GM18861 (cell line): ENCODE measurements around the gene SPEG.

Experiments used
- ATAC-seq: cut with Tn5 transposase; IDR thresholded peaks from one replicate; pipeline ENCODE4 v1.9.1; 2021; ENCODE audit not compliant: unreplicated experiment

Gene SPEG

GRCh38 chr2:219441451-219442255 is 7.0 kb downstream of the SPEG start:
- ATAC-seq, result no peak

GRCh38 chr2:219442256-219443015 is 7.8 kb downstream of the SPEG start:
- ATAC-seq, result no peak

DNA sequence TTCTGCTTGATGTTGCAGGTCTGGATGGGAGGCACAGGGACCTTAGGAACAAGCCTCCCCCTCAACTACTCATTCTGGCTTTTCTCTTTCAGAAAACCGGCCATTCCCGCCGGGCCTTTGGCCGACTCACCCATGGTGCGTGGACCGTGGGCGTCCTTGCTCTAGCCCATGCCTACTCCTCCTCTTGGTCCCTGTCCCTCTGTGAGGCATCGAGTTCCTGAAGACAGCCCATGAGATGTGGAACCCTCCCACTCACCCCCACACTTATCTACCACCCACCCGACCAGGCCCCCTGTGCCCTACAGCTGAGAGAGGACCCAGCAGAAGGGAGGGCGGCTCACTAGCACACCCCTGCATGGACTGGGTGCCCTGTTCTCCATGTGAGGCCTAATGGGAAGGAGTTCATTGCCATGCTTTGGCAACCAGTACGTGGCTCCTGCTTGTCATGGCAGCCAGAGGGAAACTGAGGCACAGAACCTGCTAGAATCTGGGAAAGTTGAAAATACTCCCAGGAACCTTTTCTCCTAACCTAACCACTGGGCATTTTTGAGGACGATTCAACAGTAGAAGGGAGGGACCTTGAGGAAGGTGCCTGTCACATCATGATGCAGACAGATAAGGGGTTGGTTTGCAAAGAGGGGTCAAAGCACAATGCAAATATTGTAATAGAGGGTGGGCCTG is 8.5 kb downstream of the SPEG start:
- no peak for ATAC-seq

GRCh38 chr2:219443697-219444023 is 9.0 kb downstream of the SPEG start:
- ATAC-seq, result no peak

- ATAC-seq, result no peak
These were observed 10.0 kb downstream of the SPEG start for GRCh38 chr2:219444566-219445091.

DNA sequence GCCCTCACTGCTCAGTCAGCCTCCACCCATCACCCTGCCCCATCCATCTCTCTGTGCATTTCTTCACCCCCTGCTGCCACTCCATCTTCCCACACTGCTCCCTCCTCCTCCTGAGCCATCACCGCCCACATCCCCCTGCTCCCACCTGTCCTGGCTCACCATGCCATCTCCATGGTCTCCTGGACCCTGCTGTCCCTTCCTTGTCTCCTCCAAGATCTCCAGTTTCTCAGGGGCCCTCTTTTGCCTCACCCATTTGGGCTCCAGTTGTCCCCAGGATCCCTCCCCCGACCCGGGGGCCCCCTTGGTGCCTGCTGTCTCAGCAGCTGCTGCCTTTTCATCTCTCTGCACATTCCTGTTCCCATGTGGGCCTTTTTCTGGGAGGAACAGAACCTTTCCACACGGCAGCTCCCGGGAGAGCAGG is 10.6 kb downstream of the SPEG start:
- no peak for ATAC-seq

- ATAC-seq, result no peak
These were observed 11.5 kb downstream of the SPEG start for GRCh38 chr2:219446101-219446504.

DNA sequence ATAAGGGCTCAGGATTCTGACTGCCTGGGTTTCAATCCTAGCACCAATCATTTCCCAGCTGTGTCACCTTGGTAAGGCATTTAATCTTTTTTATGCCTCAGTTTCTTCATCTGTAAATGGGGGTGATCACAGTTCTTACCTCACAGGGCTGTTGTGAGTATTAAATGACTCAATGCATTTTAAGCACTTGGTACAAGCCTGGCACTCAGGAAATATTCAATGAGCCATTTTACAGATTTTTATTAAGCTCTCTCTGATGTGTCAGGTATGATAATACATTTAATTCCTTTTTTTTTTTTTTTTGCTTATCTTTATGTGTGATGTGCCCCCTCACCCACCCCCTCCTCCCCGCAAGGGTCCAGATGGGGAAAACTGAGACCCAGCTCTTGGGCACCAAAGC is 12.0 kb downstream of the SPEG start:
- no peak for ATAC-seq

- no peak for ATAC-seq
These were observed 12.8 kb downstream of the SPEG start for GRCh38 chr2:219447242-219448098.

DNA sequence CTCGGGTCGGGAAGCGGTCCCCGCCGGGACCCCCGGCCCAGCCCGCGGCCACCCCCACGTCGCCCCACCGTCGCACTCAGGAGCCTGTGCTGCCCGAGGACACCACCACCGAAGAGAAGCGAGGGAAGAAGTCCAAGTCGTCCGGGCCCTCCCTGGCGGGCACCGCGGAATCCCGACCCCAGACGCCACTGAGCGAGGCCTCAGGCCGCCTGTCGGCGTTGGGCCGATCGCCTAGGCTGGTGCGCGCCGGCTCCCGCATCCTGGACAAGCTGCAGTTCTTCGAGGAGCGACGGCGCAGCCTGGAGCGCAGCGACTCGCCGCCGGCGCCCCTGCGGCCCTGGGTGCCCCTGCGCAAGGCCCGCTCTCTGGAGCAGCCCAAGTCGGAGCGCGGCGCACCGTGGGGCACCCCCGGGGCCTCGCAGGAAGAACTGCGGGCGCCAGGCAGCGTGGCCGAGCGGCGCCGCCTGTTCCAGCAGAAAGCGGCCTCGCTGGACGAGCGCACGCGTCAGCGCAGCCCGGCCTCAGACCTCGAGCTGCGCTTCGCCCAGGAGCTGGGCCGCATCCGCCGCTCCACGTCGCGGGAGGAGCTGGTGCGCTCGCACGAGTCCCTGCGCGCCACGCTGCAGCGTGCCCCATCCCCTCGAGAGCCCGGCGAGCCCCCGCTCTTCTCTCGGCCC is 13.6 kb downstream of the SPEG start:
- ATAC-seq, result no peak

DNA sequence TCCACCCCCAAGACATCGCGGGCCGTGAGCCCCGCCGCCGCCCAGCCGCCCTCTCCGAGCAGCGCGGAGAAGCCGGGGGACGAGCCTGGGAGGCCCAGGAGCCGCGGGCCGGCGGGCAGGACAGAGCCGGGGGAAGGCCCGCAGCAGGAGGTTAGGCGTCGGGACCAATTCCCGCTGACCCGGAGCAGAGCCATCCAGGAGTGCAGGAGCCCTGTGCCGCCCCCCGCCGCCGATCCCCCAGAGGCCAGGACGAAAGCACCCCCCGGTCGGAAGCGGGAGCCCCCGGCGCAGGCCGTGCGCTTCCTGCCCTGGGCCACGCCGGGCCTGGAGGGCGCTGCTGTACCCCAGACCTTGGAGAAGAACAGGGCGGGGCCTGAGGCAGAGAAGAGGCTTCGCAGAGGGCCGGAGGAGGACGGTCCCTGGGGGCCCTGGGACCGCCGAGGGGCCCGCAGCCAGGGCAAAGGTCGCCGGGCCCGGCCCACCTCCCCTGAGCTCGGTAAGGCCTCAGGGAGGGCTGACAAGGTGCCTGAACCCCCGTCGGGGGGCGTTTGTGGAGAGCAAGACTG is 14.2 kb downstream of the SPEG start:
- ATAC-seq, result no peak

GRCh38 chr2:219449609-219450008 is 15.0 kb downstream of the SPEG start:
- ATAC-seq, result no peak

DNA sequence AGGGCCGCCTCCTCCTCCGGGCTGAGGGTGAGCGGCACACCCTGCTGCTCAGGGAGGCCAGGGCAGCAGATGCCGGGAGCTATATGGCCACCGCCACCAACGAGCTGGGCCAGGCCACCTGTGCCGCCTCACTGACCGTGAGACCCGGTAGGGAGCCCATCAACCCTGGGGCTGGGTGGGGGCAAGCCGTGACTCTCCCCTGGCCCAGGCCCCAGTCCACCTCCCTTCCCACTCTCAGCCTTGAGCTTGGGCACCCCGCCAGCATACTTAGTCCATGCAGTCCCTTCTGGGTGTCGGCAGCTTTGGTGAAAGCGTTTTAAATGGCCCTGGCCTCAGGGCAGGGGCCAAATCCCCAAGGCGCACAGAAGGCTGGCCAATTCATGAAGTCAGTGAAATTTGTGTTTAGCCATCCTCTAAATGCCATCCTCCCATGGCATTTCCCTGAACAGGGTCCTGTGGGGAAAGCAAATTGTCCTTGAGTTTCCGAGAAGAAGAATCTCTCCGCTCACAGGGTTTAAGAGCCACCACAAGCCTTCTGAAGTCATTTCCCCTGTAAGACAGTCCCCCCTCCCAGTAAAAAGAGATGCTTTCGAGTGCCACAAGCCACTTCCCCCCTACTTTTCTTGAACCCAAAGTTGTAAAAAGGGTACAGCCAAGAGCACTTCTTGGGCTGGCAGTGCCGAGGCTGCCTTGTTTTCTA is 17.2 kb downstream of the SPEG start:
- no peak for ATAC-seq

GRCh38 chr2:219452361-219453317 is 18.0 kb downstream of the SPEG start:
- ATAC-seq, result no peak

DNA sequence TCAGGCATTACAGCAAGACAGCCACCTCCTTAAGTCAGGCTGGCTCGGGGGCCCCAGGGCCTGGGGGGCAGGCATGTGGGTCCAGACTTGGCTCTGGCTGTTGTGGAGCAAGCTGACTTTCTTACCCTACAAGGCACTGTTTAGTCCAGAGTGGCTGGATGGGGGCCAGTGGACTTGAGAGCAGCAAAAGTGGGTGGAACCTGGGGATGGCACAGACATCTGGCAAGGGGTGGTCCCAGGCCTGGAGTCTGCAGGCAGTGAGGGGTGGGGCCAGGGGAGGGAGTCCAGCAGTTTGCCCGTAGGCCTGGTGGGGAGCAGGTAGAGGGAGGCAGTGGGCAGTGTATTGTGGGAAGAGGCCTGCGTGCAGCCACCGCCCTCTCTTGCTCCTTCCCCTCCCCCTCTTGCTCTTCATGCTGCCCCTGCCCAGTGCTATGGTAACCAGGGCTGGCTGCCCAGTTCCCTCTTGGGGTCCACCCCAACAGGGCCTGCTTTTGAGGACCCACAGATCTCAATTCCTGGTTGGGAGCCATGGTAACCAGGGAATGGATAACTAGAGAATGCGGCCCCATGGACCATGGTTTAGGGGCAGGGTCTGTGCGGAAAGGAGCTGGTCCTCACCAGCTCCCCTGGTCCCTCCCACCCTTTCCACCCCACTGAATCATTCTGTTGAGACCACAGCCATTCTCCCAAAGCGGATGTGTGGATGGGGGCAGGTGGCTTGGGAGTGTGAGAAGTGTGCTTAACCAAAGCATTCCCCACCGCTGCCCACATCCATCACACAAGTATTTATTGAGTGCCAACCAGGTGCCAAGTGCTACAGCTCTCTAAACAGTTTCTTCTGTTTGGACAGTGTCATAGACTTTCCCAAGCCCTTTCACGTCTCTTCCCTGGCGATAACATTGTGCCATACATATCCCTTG is 19.3 kb downstream of the SPEG start:
- ATAC-seq, result no peak

DNA sequence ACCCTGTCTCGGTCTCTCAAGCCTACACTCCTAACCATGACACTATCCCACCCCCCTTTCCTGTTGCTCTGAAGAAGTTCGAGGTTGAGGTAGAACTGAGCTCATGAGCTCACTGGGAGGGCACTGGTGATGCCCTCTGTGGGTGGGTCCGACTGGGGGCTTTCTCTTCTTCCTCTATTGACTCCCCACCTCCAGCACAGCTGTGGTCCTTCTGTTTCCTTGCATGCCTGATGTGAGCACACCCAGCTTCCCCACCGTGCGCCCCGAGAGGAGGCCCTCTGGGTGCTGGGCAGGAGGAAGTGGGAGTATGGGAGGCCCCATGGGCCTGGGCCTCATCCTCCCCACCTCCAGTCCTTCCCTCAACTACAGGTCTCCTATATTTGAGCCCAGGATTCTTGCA is 20.9 kb downstream of the SPEG start:
- no peak for ATAC-seq

DNA sequence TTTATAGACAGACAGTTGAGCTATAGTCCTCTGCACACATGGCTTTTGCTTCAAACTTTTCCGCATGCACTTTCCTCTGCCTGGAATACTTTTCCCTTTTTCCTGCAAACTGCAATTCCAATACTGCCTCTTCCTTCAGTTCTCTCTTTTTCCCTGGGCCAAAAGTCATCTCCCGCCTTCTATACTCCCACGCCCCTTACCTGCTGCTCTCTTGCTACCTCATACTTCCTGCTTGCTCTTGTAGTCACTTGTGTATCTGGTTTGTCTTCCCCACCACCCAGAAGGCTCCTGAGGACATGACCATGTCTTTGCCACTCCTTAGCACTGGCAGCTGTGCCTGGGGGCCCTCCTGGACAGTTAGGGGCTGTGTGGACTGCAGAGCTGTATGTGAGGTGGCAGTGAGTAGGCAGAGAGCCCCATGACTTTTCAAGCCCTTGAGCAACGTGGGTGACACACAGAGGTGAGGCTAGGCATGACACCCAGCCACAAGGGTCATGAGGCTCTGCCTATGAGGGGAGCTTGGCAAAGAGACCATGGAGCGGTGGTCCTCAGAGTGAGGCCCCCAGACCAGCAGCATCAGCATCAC is 23.2 kb downstream of the SPEG start:
- ATAC-seq, result no peak
